ENCODE measurements around the gene SATB2.

DNA sequence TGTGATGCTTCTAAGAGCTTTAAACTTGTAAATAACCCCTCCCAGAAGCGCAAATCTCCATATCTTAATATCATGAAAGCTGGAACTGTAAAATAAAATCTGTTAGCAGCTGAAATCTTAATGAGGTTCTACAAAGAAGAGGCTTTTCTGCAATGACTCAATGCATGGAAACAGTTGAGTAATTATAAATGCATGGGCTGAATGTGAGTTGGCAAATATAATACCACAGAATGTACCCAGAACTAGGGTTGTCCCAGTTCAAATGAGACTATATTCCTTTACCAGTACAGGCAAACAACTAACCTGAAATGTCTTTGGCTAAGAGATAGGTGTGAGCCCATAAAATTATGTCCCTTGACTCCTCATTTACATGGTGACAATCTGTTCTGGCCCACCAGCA lies 52.9 kb downstream of the SATB2 start:
- TF ChIP-seq, protein P1, sequence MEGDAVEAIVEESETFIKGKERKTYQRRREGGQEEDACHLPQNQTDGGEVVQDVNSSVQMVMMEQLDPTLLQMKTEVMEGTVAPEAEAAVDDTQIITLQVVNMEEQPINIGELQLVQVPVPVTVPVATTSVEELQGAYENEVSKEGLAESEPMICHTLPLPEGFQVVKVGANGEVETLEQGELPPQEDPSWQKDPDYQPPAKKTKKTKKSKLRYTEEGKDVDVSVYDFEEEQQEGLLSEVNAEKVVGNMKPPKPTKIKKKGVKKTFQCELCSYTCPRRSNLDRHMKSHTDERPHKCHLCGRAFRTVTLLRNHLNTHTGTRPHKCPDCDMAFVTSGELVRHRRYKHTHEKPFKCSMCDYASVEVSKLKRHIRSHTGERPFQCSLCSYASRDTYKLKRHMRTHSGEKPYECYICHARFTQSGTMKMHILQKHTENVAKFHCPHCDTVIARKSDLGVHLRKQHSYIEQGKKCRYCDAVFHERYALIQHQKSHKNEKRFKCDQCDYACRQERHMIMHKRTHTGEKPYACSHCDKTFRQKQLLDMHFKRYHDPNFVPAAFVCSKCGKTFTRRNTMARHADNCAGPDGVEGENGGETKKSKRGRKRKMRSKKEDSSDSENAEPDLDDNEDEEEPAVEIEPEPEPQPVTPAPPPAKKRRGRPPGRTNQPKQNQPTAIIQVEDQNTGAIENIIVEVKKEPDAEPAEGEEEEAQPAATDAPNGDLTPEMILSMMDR (IDR thresholded peaks at IDR 0.05; ENCODE audit: poor library complexity, severe bottlenecking): no peak
- no peak for TF ChIP-seq EP300 (conservative IDR thresholded peaks at IDR 0.05; ENCODE audit: poor library complexity, severe bottlenecking)
- TF ChIP-seq SMC3 (conservative IDR thresholded peaks at IDR 0.05; ENCODE audit: poor library complexity): no peak
- TF ChIP-seq RAD21 (conservative IDR thresholded peaks at IDR 0.05): no peak
- no peak for TF ChIP-seq EZH2 (IDR thresholded peaks at IDR 0.05; ENCODE audit: borderline replicate concordance, insufficient read depth, low read length, poor library complexity, severe bottlenecking)
- TF ChIP-seq MXI1 (conservative IDR thresholded peaks at IDR 0.05; ENCODE audit: poor library complexity, severe bottlenecking): no peak
- no peak for TF ChIP-seq POLR2AphosphoS5 (IDR thresholded peaks at IDR 0.05)
- TF ChIP-seq TAF1 (IDR thresholded peaks at IDR 0.05; ENCODE audit: low read depth): no peak
- TF ChIP-seq REST (IDR thresholded peaks at IDR 0.05; ENCODE audit: borderline replicate concordance): no peak
